H1 (cell line): ENCODE data around the gene PKP3. TPM values are rescaled to one million over a fixed set of nuclear protein-coding genes. Genes with fewer than 3 reads are reported as not detected.

ENCODE experiments used
- ASH2L ChIP-seq: fragments of 200-600, 300-600 bp; sonication (generic); IDR thresholded peaks from one replicate; pipeline ENCODE4 v1.7.1; 2017; ENCODE audit warnings: low read length
- HDAC6 ChIP-seq: IDR thresholded peaks from one replicate; pipeline ENCODE4 v1.7.1; 2012; ENCODE audit warnings: low read depth, mild to moderate bottlenecking, inconsistent platforms, low read length, moderate library complexity
- MAFK ChIP-seq: IDR thresholded peaks from 2 replicates; pipeline ENCODE4 v1.6.1; 2012; ENCODE audit warnings: low read depth, mild to moderate bottlenecking, improper control_type of control experiment, low read length
- MAX ChIP-seq: IDR thresholded peaks from 2 replicates; pipeline ENCODE4 v1.6.1; 2012; ENCODE audit warnings: inconsistent platforms
- RBBP5 ChIP-seq: IDR thresholded peaks from 2 replicates; pipeline ENCODE4 v1.7.1; 2012; ENCODE audit warnings: low read depth, mild to moderate bottlenecking, inconsistent platforms, low read length, moderate library complexity, borderline replicate concordance
- RNF2 ChIP-seq: fragments of 200-900, 300-1000 bp; sonication (generic); IDR thresholded peaks from 2 replicates; pipeline ENCODE4 v1.7.1; 2016; ENCODE audit warnings: borderline replicate concordance, low read depth, mild to moderate bottlenecking, antibody characterized with exemption, low read length; ENCODE audit not compliant: poor library complexity, severe bottlenecking; ENCODE audit errors: missing control alignments
- YY1 ChIP-seq: IDR thresholded peaks from 2 replicates; pipeline ENCODE4 v1.6.1; 2011; ENCODE audit warnings: low read depth, mild to moderate bottlenecking, low read length
- ZNF274 ChIP-seq: IDR thresholded peaks from 2 replicates; pipeline ENCODE4 v1.7.0; 2012; ENCODE audit warnings: low read length, borderline replicate concordance; ENCODE audit errors: extremely low read depth
- polyA plus RNA-seq, 7 experiments: library from polyadenylated mRNA; depleted of rRNA in 3 of 7; stranded (reverse) in 5 of 7; unstranded in 2 of 7; fragments of >200 nt in 5 of 7; fragments of 200-250 nt in 2 of 7; gene quantifications; 1 replicate in 5 of 7; 2 replicates in 1 of 7; 4 replicates in 1 of 7; pipeline versions ENCODE4 v1.2.1 to v1.2.3, GENCODE V29; 2011 to 2013; ENCODE audit warnings: missing spikeins in 2 of 7, mixed read lengths in 2 of 7
- total RNA-seq: library from RNA; stranded (reverse); fragmentation: NEBNext Ultra II Directional; extraction: Animal tissue kit (Norgen Biotek cat#: 25700); gene quantifications from 2 replicates; pipeline ENCODE4 v1.2.1, GENCODE V29; 2021

PKP3 gene
- total and polyA plus RNA-seq, 2 of the 8 experiments (the other 6 are each of a cell fraction or from before 2014, with no cell fraction given), result 16.7 to 28.7 TPM

GRCh38 chr11:441418-442274, 47.6 kb downstream of the PKP3 start, which contains the start of gene ANO9 (continued):
- TF ChIP-seq MAFK (no peak), RNF2 (no peak), HDAC6 (no peak), ASH2L (no peak), ZNF274 (no peak), RBBP5 (no peak; the same call in 1 of the 2 replicates), MAX (0 out of 2 replicates have a peak, but pooled peaks have one; percentile 11), YY1 (no peak)
- TF ChIP-seq, all 59 proteins: peak for 2
